NCI-H1694 treated with DMSO at 0.1 percent for 48 hours (cell line): ENCODE results near the gene CAPN14.

Source experiments
- DNase-seq: peaks from one replicate; lab custom pipeline; 2025; lab: John Stamatoyannopoulos, UW

CAPN14 gene

GRCh38 chr2:31141443-31142085 lies 75.8 kb downstream of the CAPN14 start:
- peak; percentile 80 for DNase-seq

GRCh38 chr2:31140151-31140550 lies 77.2 kb downstream of the CAPN14 start:
- DNase-seq = peak; percentile 78

- no peak for DNase-seq
Measured at GRCh38 chr2:31139671-31140070, 77.6 kb downstream of the CAPN14 start.

GRCh38 chr2:31138037-31138962 lies 79.0 kb downstream of the CAPN14 start, which contains the start of gene GALNT14:
Gene GALNT14, minus strand, starts transcription at chr2:31138440. Its CDS starts 354 bp downstream, at chr2:31138086.
- DNase-seq = peak; percentile 71

- DNase-seq = peak; percentile 39
Measured at GRCh38 chr2:31137211-31138036, 79.9 kb downstream of the CAPN14 start.

- no peak for DNase-seq
Measured at GRCh38 chr2:31136732-31137131, 80.6 kb downstream of the CAPN14 start.

- DNase-seq = no peak
Measured at GRCh38 chr2:31136000-31136399, 81.3 kb downstream of the CAPN14 start.

- no peak for DNase-seq
Measured at GRCh38 chr2:31134480-31134879, 82.8 kb downstream of the CAPN14 start.

GRCh38 chr2:31132786-31133185 lies 84.5 kb downstream of the CAPN14 start:
- no peak for DNase-seq

- no peak for DNase-seq
Measured at GRCh38 chr2:31131871-31132270, 85.4 kb downstream of the CAPN14 start.

GRCh38 chr2:31129375-31130171 lies 87.7 kb downstream of the CAPN14 start:
- peak; percentile 55 for DNase-seq

- no peak for DNase-seq
Measured at GRCh38 chr2:31127931-31128330, 89.4 kb downstream of the CAPN14 start.

- no peak for DNase-seq
Measured at GRCh38 chr2:31125918-31126695, 91.2 kb downstream of the CAPN14 start.

- no peak for DNase-seq
Measured at GRCh38 chr2:31124904-31125303, 92.4 kb downstream of the CAPN14 start.
